Heart right ventricle (tissue), 16 donors: ENCODE measurements around the gene TBC1D22A. TPM values are rescaled to one million over a fixed set of nuclear protein-coding genes. Genes with fewer than 3 reads are reported as not detected.

Experiments
- ATAC-seq, 8 donors: fragments of 200-7000 bp; cut with Tn5 transposase; one replicate each; pipeline ENCODE4 v1.9.1; 2020; ENCODE audit warnings: mild to moderate bottlenecking in 8 of 8, moderate library complexity in 8 of 8, moderate number of reproducible peaks in 1 of 8
- DNase-seq, 2 donors: peaks; one replicate each; pipeline ENCODE4 v3.0.0-alpha.2; 2020
- H3K27ac ChIP-seq, 10 donors: fragments of 200-600 bp; sonication (generic) in 2 of 10; one replicate each; pipeline versions ENCODE4 v1.5.0 to v1.8.0; 2020 to 2022; ENCODE audit warnings: mild to moderate bottlenecking in 3 of 10
- H3K27me3 ChIP-seq, 7 donors: fragments of 200-600 bp; one replicate each; pipeline ENCODE4 v1.8.0; 2021 to 2022; ENCODE audit warnings: mild to moderate bottlenecking in 2 of 7
- H3K36me3 ChIP-seq, 9 donors: fragments of 200-600 bp; sonication (generic) in 1 of 9; one replicate each; pipeline versions ENCODE4 v1.5.0 to v1.8.0; 2020 to 2022; ENCODE audit warnings: mild to moderate bottlenecking in 2 of 9
- H3K4me1 ChIP-seq, 9 donors: fragments of 200-600 bp; sonication (generic) in 1 of 9; one replicate each; pipeline versions ENCODE4 v1.5.0 to v1.8.0; 2020 to 2022; ENCODE audit warnings: mild to moderate bottlenecking in 4 of 9
- H3K4me3 ChIP-seq, 10 donors: fragments of 200-600 bp; sonication (generic) in 2 of 10; one replicate each; pipeline versions ENCODE4 v1.5.0 to v1.8.0; 2020 to 2022; ENCODE audit warnings: mild to moderate bottlenecking in 7 of 10, moderate library complexity in 2 of 10
- H3K9me3 ChIP-seq, 11 donors: fragments of 200-600 bp in 10 of 11; sonication (generic) in 2 of 11; one replicate each; pipeline versions ENCODE4 v1.5.0 to v1.8.0; 2013 to 2022; ENCODE audit warnings: mild to moderate bottlenecking in 2 of 11, control low read depth in 1 of 11, moderate library complexity in 1 of 11
- WGBS, 2 donors: extraction: QIAGEN DNeasy Blood & Tissue Kit; methylation state at CpG; one replicate each; pipeline ENCODE4 v1.1.7; 2013; ENCODE audit warnings: inconsistent platforms in 1 of 2; 5-methylcytosine and 5-hydroxymethylcytosine counted together
- intact Hi-C, 10 donors: fragments of 100-400 bp; cut with DNase I; formaldehyde crosslinking; loops; one replicate each; pipeline versions ENCODE4 v1.11.1 to v1.14.2; 2022
- polyA plus RNA-seq, 2 donors: library from polyadenylated mRNA; stranded (reverse); fragments of 200-250 nt; gene quantifications; one replicate each; pipeline ENCODE4 v1.2.3, GENCODE V29; 2013
- total RNA-seq, 10 donors: library from RNA; stranded (reverse); fragmentation: NEBNext Ultra II Directional in 3 of 10; extraction: Animal tissue kit (Norgen Biotek cat#: 25700) in 3 of 10; gene quantifications; one replicate each; pipeline versions ENCODE4 v1.2.1 to v1.2.4, GENCODE V29; 2021 to 2023
- TF ChIP-seq, protein P1 (sequence below), 9 donors: fragments of 200-600 bp; sonication (generic) in 2 of 9; IDR thresholded peaks; one replicate each; pipeline versions ENCODE4 v1.5.0 to v1.8.0; 2021 to 2022; ENCODE audit warnings: antibody characterized with exemption in 9 of 9, mild to moderate bottlenecking in 5 of 9, moderate library complexity in 1 of 9
- donor health status: Arrhythmogenic right ventricular cardiomyopathy.
- donor health status: ischemic (EF 13 %, LVEDD 7.1; RV severe dilation, severe dysfunction).
- donor health status: healthy with polysubstance abuse.
- donor health status: DM: no; HTN: yes; CAD: no.
- donor health status: DM: no; HTN: no; CAD: no.
- donor health status: ischemic (EF 25% LVEDD 6.9; RV normal size, moderate dysfunction).
- donor health status: ischemic (EF 25% LVEDD 5.7; RV mildly dilated, moderate dysfunction).
- donor health status: healthy.
- donor health status: DM: yes; HTN: yes; CAD: no.
- donor health status: Ischemic cardiomyopathy.
- donor health status: ischemic (EF 35%, LVEDD 5.7; RV mildly dilated, moderate dysfunction).
- donor health status: nonischemic (EF 11% LVEDD 7.7; RV severe dilation, severe dysfunction).
- donor health status: DM: yes; HTN: yes; CAD: no.
- donor health status: PGD.
- donor health status: ischemic (EF 29% LVEDD 5.4; RV normal size, mild dysfunction).
- donor health status: nonischemic (EF 23%, LVEDD 6.1; RV moderate dilation, normal function).

The TBC1D22A gene
- total and polyA plus RNA-seq, 12 donors, result 7.2 to 27.9 (median 17.9) TPM

DNA sequence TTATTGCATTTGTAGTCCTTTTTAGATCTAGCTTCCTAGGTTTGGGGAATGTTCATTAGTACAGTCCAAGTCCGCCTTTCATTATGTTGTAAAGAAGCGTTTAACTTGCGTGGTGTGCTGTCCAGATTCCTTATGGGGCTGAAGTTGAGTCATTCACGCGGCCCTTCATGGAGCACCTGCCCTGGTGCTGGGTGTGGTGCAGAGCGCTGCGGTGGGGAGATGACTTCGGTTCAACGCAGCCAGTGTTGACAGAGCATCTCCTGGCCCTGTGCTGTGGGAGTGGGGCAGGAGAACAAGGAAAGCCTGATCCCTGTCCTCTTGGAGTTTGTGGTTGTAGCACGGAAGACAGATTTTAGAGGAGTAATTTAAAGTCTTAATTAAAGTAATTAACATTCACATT, 152.0 kb downstream of the TBC1D22A start:
- Histone ChIP-seq H3K4me1 (no peaks in the 10 kb centered on the region), H3K4me3 (no peak overlapping the region), H3K9me3 (no peaks in the 10 kb centered on the region), H3K27ac (no peak overlapping the region), H3K27me3 (no peaks in the 10 kb centered on the region), H3K36me3 (peaks cover 0 to 74% (median 8%) of the 10 kb centered on the region in 9 donors)
- 91 to 93% methylated on average over 10 of the region's 10 CpGs for WGBS, 2 donors
- DNase-seq, result no peak
- TF ChIP-seq, protein P1, sequence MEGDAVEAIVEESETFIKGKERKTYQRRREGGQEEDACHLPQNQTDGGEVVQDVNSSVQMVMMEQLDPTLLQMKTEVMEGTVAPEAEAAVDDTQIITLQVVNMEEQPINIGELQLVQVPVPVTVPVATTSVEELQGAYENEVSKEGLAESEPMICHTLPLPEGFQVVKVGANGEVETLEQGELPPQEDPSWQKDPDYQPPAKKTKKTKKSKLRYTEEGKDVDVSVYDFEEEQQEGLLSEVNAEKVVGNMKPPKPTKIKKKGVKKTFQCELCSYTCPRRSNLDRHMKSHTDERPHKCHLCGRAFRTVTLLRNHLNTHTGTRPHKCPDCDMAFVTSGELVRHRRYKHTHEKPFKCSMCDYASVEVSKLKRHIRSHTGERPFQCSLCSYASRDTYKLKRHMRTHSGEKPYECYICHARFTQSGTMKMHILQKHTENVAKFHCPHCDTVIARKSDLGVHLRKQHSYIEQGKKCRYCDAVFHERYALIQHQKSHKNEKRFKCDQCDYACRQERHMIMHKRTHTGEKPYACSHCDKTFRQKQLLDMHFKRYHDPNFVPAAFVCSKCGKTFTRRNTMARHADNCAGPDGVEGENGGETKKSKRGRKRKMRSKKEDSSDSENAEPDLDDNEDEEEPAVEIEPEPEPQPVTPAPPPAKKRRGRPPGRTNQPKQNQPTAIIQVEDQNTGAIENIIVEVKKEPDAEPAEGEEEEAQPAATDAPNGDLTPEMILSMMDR (IDR thresholded peaks at IDR 0.05), result no peak
- ATAC-seq, result no peak
- intact Hi-C loops, result loop anchor here in 1 of 10 donors (5.0 kb wide), 1 partner anchor 1598 kb away; no protein-coding TSS in a partner anchor

DNA sequence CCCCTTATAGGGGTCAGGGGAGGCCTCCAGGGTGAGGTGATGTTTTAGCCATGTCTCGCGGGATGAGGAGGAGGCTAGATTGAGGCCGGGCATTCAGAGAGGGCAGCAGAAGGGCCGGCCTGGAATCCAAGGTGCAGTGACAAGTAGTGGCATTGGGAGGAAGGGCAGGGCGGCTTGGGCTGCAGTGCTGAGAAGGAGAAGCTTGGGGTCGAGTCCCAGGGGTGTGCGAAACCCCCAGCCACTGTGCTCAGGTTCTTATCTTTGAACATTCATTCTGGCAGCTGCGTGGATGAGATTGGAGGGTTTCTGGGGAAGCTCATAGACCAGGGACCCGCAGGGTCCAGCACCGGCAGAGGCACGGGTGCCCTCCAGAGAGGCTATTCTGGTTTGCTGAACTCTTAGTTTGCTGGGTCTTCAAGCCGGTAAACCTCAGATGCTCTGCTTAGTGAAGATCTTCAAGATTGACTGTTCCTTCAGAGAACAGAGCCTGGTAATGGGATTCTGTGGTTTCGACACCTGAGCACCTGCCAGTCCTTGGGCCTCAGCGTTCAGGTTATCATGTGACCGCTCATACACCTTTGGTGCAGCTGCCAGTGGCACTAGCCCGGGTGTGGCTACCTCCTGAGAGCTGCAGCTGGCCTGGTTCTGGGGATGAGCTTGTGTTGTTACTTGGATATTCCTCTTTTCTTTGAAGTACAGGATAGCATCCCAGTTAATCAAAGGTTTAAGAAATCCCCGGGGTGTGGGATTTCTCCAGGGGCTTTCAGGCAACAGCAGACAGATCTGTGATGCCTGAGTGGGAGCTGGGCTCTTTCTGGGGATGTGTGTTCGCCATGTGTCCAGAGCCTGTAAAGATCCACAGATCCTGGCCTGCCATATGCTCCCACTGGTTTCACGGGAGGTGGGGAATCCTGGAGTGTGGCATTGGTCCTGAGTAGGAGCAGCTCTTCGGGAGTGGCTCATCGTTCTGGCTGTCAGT, 152.8 kb downstream of the TBC1D22A start:
- TF ChIP-seq, protein P1 (IDR thresholded peaks at IDR 0.05), result no peak
- DNase-seq (no peak), ATAC-seq (no peak)
- WGBS, 2 donors, result 93 to 95% methylated on average over 21 of the region's 21 CpGs
- Histone ChIP-seq H3K36me3 (peaks cover 0 to 74% (median 8%) of the 10 kb centered on the region in 9 donors), H3K27ac (no peak overlapping the region), H3K9me3 (no peaks in the 10 kb centered on the region), H3K4me3 (no peak overlapping the region), H3K27me3 (no peaks in the 10 kb centered on the region), H3K4me1 (no peaks in the 10 kb centered on the region)
- intact Hi-C loops, result loop anchor here in 1 of 10 donors (5.0 kb wide), 1 partner anchor 1597 kb away; no protein-coding TSS in a partner anchor

DNA sequence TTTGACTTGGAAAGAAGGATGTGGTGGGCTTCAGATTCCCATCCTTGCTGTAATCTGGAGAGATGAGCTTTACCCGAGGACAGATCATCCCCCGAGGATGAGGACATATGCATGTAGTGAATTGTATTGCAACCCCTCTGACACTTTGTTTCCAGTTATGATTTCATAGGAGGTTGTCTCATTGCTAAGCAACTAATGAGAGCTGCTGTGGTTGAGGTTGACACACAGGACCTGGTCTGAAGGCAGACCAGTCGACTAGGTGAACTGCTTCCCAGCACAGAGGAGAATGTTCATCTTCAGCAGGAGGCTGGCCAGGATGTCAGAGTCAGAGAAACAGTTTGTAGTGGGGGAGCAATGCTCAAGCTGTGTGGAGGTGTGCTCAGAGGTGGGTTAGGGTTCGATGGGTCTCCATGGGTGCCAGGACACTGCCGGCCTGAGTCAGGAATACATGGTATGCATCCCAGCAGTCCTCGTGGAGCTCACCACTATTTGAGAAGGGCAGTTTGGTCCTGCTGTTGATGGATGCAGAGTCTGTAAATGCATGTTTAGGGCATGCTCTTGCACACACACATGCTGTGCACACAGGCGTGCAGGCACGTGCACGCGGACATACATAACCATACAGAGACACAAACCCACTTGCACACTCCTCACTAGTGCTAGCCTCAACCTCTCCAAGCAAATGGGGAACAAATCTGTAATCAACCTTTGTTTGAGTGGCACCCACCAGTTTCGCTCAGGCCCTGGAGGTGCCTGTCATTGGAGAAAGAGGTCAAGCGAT, 153.7 kb downstream of the TBC1D22A start:
- TF ChIP-seq, protein P1 (IDR thresholded peaks at IDR 0.05), result no peak
- H3K27ac ChIP-seq, result no peak overlapping the region
- 92 to 96% methylated on average over 12 of the region's 12 CpGs for WGBS, 2 donors
- ATAC-seq, result no peak
- peaks cover 0 to 2% (median 0%) of the 10 kb centered on the region in 11 donors for H3K9me3 ChIP-seq
- intact Hi-C loops, result no loop called here
- H3K4me3 ChIP-seq, result no peak overlapping the region
- peaks cover 0 to 83% (median 8%) of the 10 kb centered on the region in 9 donors for H3K36me3 ChIP-seq
- no peaks in the 10 kb centered on the region for H3K4me1 ChIP-seq
- no peak for DNase-seq
- no peaks in the 10 kb centered on the region for H3K27me3 ChIP-seq
